ENCODE data around the gene TRIM54.

TRIM54 gene

GRCh38 chr2:27281855-27282559, at the start of gene TRIM54:
Gene TRIM54 (plus strand): TSS chr2:27282429. CDS start chr2:27282732, 303 bp downstream.
- DNase-seq (ENCODE audit: low read depth in 2 of 2): no peak

GRCh38 chr2:27233341-27233740, 48.9 kb upstream of the TRIM54 start:
- no peak for DNase-seq (ENCODE audit: low read depth in 2 of 2)

- DNase-seq (ENCODE audit: low read depth in 2 of 2): no peak
These were observed 46.1 kb upstream of the TRIM54 start for GRCh38 chr2:27236136-27236535.

DNA sequence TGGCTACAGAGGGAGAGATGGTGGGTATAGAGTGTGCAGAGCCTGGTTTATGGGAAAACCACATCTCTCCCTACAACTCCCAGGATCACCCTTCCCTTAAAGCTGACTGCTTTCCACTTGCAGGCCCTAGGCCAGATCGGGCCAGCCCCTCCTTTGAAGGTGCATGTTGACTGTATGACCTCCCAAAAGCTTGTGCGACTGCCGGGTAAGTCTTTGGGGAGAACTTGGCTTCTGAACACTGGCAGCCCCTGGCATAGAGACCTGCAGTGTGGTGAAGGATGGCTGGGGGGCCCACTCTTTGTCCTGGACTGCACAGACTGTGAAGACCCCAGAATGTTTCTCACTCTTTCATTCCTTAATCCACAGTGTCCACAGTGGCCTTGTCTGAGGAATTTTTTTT, 45.6 kb upstream of the TRIM54 start:
- no peak for DNase-seq (ENCODE audit: low read depth in 2 of 2)

DNA sequence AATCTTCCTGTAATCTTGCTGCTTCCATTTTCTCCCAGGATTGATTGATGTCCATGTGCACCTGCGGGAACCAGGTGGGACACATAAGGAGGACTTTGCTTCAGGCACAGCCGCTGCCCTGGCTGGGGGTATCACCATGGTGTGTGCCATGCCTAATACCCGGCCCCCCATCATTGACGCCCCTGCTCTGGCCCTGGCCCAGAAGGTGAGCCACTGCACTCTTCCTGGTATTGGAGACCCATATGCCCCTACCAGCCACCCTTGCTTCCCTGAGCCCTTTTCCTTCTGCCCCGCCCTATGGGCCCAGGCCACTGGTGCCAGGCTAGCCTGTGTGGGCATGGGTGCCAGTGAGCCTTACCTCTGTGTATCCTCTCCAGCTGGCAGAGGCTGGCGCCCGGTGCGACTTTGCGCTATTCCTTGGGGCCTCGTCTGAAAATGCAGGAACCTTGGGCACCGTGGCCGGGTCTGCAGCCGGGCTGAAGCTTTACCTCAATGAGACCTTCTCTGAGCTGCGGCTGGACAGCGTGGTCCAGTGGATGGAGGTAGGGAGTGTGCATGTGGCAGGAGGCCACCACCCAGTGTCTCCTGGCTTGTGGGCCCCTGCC, 44.8 kb upstream of the TRIM54 start:
- DNase-seq (ENCODE audit: low read depth in 2 of 2): no peak

DNA sequence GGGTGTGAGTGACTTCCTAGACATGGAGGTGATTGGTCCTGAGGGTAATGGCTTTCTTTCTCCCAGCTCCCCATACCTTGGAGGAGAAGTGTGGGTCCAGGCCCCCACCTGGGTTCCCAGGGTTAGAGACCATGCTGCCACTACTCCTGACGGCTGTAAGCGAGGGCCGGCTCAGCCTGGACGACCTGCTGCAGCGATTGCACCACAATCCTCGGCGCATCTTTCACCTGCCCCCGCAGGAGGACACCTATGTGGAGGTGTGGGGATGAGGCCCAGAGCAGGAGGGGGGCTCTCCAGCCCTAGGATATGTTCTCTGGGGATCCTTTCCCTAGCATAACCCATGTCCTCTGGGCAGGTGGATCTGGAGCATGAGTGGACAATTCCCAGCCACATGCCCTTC, 43.3 kb upstream of the TRIM54 start:
- DNase-seq (ENCODE audit: low read depth in 2 of 2): no peak

DNA sequence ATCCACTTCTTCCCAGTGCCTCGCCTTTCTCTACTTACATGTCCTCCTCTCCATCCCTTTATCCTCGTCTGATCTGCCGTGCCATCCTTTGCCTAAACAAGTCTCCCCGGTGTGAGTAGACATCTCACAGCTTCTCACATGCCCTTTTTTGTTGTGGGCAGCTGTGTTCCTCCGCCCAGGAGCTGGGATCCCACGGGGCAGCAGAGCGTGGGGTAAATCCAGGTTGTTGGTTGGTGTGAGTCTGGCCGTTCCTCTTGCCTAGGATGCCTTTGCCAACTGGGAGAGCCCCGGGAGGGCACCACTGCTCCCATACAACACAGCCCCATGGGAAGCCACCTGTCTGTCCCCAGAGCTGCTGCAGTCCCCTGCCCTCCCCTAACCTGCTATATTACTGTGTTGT, 41.8 kb upstream of the TRIM54 start:
- no peak for DNase-seq (ENCODE audit: low read depth in 2 of 2)

- DNase-seq (ENCODE audit: low read depth in 2 of 2): no peak
These were observed 40.2 kb upstream of the TRIM54 start for GRCh38 chr2:27241761-27242613.

DNA sequence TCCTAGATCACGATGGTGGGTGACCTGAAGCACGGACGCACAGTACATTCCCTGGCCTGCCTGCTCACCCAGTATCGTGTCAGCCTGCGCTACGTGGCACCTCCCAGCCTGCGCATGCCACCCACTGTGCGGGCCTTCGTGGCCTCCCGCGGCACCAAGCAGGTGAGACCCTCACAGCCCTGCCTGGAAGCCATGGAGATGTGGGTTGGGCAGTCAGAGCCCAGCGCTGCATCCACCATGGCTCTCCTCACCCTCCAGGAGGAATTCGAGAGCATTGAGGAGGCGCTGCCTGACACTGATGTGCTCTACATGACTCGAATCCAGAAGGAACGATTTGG, 39.6 kb upstream of the TRIM54 start:
- DNase-seq (ENCODE audit: low read depth in 2 of 2): no peak

- no peak for DNase-seq (ENCODE audit: low read depth in 2 of 2)
These were observed 38.7 kb upstream of the TRIM54 start for GRCh38 chr2:27243391-27244130.

GRCh38 chr2:27245116-27245515, 37.1 kb upstream of the TRIM54 start:
- no peak for DNase-seq (ENCODE audit: low read depth in 2 of 2)

DNA sequence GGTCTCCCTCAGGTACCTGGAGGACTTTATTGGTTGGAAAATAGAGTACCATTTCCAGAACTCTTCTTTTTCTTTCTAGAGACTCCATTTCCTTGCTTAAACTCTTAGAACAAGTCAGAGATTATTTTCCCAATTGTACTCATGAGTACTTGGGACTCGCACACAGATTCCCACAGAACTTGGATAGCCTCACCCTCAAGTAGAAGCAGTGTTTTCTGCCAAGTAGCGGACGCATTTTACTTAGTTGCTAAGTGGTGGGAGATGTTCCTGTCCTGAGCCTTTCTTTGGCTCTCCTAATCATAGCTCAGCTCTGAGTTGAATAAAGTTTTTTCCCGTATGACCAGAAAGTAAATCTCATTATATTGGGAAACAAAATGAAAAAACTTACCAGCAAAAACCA, 36.6 kb upstream of the TRIM54 start:
- no peak for DNase-seq (ENCODE audit: low read depth in 2 of 2)

GRCh38 chr2:27247893-27248292, 34.3 kb upstream of the TRIM54 start:
- no peak for DNase-seq (ENCODE audit: low read depth in 2 of 2)

- no peak for DNase-seq (ENCODE audit: low read depth in 2 of 2)
These were observed 32.9 kb upstream of the TRIM54 start for GRCh38 chr2:27249159-27249890.

DNA sequence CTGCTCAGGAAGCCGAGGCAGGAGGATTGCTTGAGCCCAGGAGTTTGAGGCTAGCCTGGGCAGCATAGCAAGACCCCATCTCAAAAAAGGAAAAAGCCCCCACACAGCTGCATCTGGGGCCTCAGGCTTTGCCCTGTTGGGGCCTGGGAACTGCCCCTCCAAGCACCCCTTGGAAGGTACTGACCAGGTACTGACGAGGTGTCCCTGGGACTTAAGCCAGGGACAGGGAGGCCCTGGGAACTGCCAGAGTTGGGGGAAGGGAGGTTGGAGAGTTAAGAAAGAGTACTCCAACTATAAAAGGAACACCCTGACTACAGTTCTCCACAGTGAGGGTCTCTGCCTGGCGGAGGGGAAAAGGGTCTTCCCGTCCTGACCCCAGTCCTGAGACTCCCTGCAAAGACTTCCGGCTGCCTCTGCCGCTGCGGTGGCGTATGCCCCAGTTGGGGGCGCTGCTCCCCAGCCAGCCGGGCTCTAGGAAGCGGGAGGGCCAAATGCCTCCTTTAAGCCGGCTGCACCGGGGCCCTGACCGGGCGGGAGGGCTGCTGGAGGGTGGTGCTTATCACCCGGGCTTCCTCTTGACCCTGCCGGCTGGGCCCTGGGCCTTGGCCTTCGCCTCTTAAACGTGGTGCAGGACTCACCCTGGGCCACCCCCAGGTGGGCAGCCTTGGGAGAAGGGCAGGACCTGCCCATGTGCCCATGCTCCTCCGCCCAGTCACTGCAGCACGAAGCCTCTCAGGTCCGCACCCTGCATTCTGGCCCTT, 32.2 kb upstream of the TRIM54 start:
- peak; percentile 34 to 49 for DNase-seq (ENCODE audit: low read depth in 2 of 2)

DNA sequence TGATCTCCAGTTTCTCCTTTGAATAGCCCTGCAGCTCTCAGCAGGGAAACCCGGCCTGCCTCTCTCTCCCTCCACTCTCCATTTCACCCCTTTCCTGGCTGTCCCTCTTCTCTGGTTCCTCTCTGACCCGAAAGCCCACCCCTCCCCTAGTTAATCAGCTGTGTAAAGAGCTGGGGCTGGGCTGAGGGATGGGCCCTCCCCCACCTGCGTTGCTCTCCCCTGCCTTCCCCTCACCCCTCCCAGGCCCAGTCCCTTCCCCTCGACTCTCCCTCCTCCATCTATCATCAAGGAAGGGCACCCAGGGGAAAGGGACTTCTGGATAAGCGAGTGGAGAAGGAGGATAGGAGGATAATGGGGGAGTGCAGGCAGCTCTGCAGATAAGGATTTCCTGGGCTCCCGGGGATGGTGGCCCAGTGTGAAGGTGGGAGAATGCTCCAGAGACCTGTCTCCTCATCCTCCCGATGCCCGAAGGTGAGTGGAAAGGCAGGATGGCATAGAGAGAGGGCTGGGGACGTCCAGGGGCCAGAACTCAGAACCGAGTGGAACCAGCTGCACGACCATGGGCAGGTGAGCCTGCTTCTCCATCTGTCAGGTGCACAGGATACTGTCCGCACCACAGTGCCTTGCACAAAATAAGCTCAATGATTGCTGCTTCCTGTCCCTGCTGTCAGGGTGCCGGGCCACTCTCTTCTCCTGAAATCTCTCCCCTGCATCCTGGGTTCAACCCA, 31.4 kb upstream of the TRIM54 start:
- DNase-seq (ENCODE audit: low read depth in 2 of 2): no peak

GRCh38 chr2:27251766-27252165, 30.5 kb upstream of the TRIM54 start:
- DNase-seq (ENCODE audit: low read depth in 2 of 2): no peak

DNA sequence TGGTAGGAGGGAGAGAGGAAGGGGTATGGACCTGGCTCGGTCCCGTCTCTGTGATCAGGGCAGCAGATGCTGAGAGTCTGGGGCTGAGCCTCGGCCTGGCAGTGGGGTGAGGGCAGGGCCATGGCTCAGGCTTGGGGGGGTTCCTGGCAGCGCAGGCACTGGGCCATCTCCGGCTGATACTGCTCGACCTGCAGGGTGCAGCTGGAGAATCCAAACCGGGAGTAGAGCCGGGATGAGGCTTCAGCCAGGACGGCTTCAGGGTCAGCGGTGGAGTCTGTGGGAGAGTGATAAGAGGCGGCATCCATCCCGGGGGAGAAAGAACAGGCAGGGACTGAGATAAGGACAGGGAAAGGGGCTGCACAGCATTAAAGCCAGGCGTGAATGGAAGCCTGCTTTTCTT, 27.0 kb upstream of the TRIM54 start:
- no peak for DNase-seq (ENCODE audit: low read depth in 2 of 2)

DNA sequence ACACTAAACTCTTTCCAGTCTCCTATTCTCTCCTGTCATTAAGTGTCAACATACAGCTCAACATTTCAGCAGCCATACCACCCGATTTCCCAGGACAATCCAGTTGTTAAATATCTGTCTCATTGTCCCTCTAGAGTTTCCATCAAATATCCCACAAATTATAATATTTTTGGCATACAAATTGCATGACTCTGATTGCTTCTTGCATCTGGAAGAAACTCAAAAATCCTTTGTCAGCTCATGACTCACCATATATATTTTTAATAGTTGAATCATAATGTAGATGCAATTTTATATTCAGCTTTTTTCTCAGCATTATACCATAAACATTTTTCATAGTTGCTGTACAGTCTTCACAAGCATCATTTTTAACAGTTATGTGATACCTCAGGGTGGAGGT, 26.6 kb upstream of the TRIM54 start:
- DNase-seq (ENCODE audit: low read depth in 2 of 2): no peak

- no peak for DNase-seq (ENCODE audit: low read depth in 2 of 2)
These were observed 25.3 kb upstream of the TRIM54 start for GRCh38 chr2:27256855-27257454.
